Liver (tissue), 9 donors: ENCODE data around the gene PAFAH1B2. TPM values are rescaled to one million over a fixed set of nuclear protein-coding genes. Genes with fewer than 3 reads are reported as not detected.

Source experiments
- DNase-seq: peaks from one replicate; pipeline ENCODE4 v3.0.0-alpha.2; 2017; ENCODE audit warnings: low spot score
- H3K27ac ChIP-seq, 2 donors: one replicate each; pipeline ENCODE4 v1.7.0; 2013; ENCODE audit warnings: inconsistent platforms in 2 of 2, low read length in 2 of 2, control low read depth in 1 of 2, low read depth in 1 of 2, mild to moderate bottlenecking in 1 of 2
- H3K27me3 ChIP-seq, 4 donors: one replicate each; pipeline versions ENCODE4 v1.6.1 to v1.7.0; 2013; ENCODE audit warnings: low read length in 3 of 4, inconsistent platforms in 1 of 4, mild to moderate bottlenecking in 1 of 4, moderate library complexity in 1 of 4; ENCODE audit not compliant: control insufficient read depth in 4 of 4, insufficient read depth in 4 of 4
- H3K36me3 ChIP-seq, 4 donors: one replicate each; pipeline versions ENCODE4 v1.6.1 to v1.7.0; 2013; ENCODE audit warnings: low read length in 3 of 4, mild to moderate bottlenecking in 3 of 4, low read depth in 1 of 4, moderate library complexity in 1 of 4; ENCODE audit not compliant: control insufficient read depth in 4 of 4, insufficient read depth in 3 of 4
- H3K4me1 ChIP-seq, 4 donors: one replicate each; pipeline versions ENCODE4 v1.6.1 to v1.7.0; 2013; ENCODE audit warnings: low read length in 3 of 4, mild to moderate bottlenecking in 3 of 4, moderate library complexity in 1 of 4; ENCODE audit not compliant: control insufficient read depth in 4 of 4, insufficient read depth in 4 of 4
- H3K4me3 ChIP-seq, 3 donors: one replicate each; pipeline versions ENCODE4 v1.6.1 to v1.7.0; 2013; ENCODE audit warnings: low read length in 3 of 3, control low read depth in 1 of 3, low read depth in 1 of 3, mild to moderate bottlenecking in 1 of 3
- H3K9ac ChIP-seq, 2 donors: one replicate each; pipeline ENCODE4 v1.7.0; 2013; ENCODE audit warnings: low read length in 2 of 2, mild to moderate bottlenecking in 2 of 2, moderate library complexity in 2 of 2, control low read depth in 1 of 2, low read depth in 1 of 2
- H3K9me3 ChIP-seq, 4 donors: one replicate each; pipeline versions ENCODE4 v1.6.1 to v1.7.0; 2013; ENCODE audit warnings: low read length in 3 of 4; ENCODE audit not compliant: control insufficient read depth in 4 of 4
- ATF3 ChIP-seq: IDR thresholded peaks from 2 replicates; pipeline ENCODE4 v1.6.1; 2016; ENCODE audit warnings: antibody characterized with exemption
- CTCF ChIP-seq: fragments of 150-350 bp; IDR thresholded peaks from 2 replicates; pipeline ENCODE4 v1.5.1; 2017; ENCODE audit warnings: improper control_type of control experiment, low read depth, low read length; ENCODE audit not compliant: missing input control
- EGR1 ChIP-seq, 2 donors: IDR thresholded peaks; 2 replicates each; pipeline ENCODE4 v1.6.1; 2016 to 2018; ENCODE audit warnings: antibody characterized with exemption in 2 of 2, low read depth in 2 of 2
- FOXA1 ChIP-seq: IDR thresholded peaks from 2 replicates; pipeline ENCODE4 v1.6.1; 2016; ENCODE audit warnings: antibody characterized with exemption
- FOXA2 ChIP-seq: IDR thresholded peaks from 2 replicates; pipeline ENCODE4 v1.6.1; 2016; ENCODE audit warnings: antibody characterized with exemption
- GABPA ChIP-seq, 2 donors: IDR thresholded peaks in 1 of 2; conservative IDR thresholded peaks in 1 of 2; 2 replicates each; pipeline ENCODE4 v1.6.1; 2016; ENCODE audit warnings: antibody characterized with exemption in 2 of 2, mild to moderate bottlenecking in 1 of 2, moderate library complexity in 1 of 2
- HNF4A ChIP-seq, 2 donors: conservative IDR thresholded peaks; 2 replicates each; pipeline ENCODE4 v1.6.1; 2016; ENCODE audit warnings: antibody characterized with exemption in 2 of 2, mild to moderate bottlenecking in 2 of 2
- JUND ChIP-seq, 2 donors: IDR thresholded peaks; 2 replicates each; pipeline ENCODE4 v1.6.1; 2016; ENCODE audit warnings: antibody characterized with exemption in 2 of 2
- MAX ChIP-seq: IDR thresholded peaks from 2 replicates; pipeline ENCODE4 v1.6.1; 2016; ENCODE audit warnings: antibody characterized with exemption
- REST ChIP-seq: IDR thresholded peaks from 2 replicates; pipeline ENCODE4 v1.6.1; 2016; ENCODE audit warnings: antibody characterized with exemption, mild to moderate bottlenecking
- RXRA ChIP-seq, 2 donors: IDR thresholded peaks; 2 replicates each; pipeline ENCODE4 v1.6.1; 2017 to 2018; ENCODE audit warnings: antibody characterized with exemption in 2 of 2, mild to moderate bottlenecking in 1 of 2
- SP1 ChIP-seq: IDR thresholded peaks from 2 replicates; pipeline ENCODE4 v1.6.1; 2018; ENCODE audit warnings: antibody characterized with exemption, mild to moderate bottlenecking
- TAF1 ChIP-seq: conservative IDR thresholded peaks from 2 replicates; pipeline ENCODE4 v1.6.1; 2016; ENCODE audit warnings: antibody characterized with exemption, mild to moderate bottlenecking
- YY1 ChIP-seq: IDR thresholded peaks from 2 replicates; pipeline ENCODE4 v1.6.1; 2016; ENCODE audit warnings: antibody characterized with exemption, mild to moderate bottlenecking
- ZBTB33 ChIP-seq: IDR thresholded peaks from 2 replicates; pipeline ENCODE4 v1.6.1; 2016; ENCODE audit warnings: antibody characterized with exemption
- WGBS: extraction: QIAGEN DNeasy Blood & Tissue Kit; methylation state at CpG from one replicate; pipeline ENCODE4 v1.1.7; 2013; 5-methylcytosine and 5-hydroxymethylcytosine counted together
- polyA plus RNA-seq, 2 donors: library from polyadenylated mRNA; stranded (reverse) in 1 of 2; unstranded in 1 of 2; fragments of 200-250 nt in 1 of 2; fragments of >200 nt in 1 of 2; fragmentation: Nextera tagmentation in 1 of 2; extraction: Ambion mirVana in 1 of 2; gene quantifications; one replicate each; pipeline versions ENCODE4 v1.2.1 to v1.2.3, GENCODE V29; 2013 to 2015
- total RNA-seq, 2 donors: library from RNA; depleted of rRNA; stranded (reverse); fragments of >200 nt; gene quantifications; one replicate each; pipeline ENCODE4 v1.2.3, GENCODE V29; 2014
- donor health status: healthy.
- donor health status: healthy.
- donor health status: healthy.
- donor health status: healthy.
- donor health status: healthy.

PAFAH1B2 gene
- total and polyA plus RNA-seq, 4 donors = 12.7 to 39.8 (median 24.9) TPM

GRCh38 chr11:117212697-117213355 lies 68.7 kb downstream of the PAFAH1B2 start:
- no peak for DNase-seq
- WGBS = 96% methylated on average over 11 of the region's 11 CpGs

More at GRCh38 chr11:117212697-117213355, 68.7 kb downstream of the PAFAH1B2 start:
- no peak for TF ChIP-seq TAF1
- no peak for TF ChIP-seq YY1
- TF ChIP-seq ATF3 = no peak
- no peak for TF ChIP-seq MAX
- no peak for TF ChIP-seq CTCF
- no peak for TF ChIP-seq RXRA (IDR thresholded peaks at IDR 0.05)
- no peak for TF ChIP-seq ZBTB33
- no peak for TF ChIP-seq GABPA (IDR thresholded peaks at IDR 0.05 in 1 of 2, conservative IDR thresholded peaks at IDR 0.05 in 1 of 2)
- no peak for TF ChIP-seq JUND (IDR thresholded peaks at IDR 0.05)
- no peak for TF ChIP-seq FOXA2
- no peak for TF ChIP-seq FOXA1
- no peak for TF ChIP-seq SP1
- no peak for TF ChIP-seq HNF4A (conservative IDR thresholded peaks at IDR 0.05)
- no peak for TF ChIP-seq EGR1 (IDR thresholded peaks at IDR 0.05; ENCODE audit: low read depth in 2 of 2)
- no peak for TF ChIP-seq REST
- H3K27ac ChIP-seq = no peak overlapping the region
- no peaks in the 10 kb centered on the region for H3K4me1 ChIP-seq
- peaks cover 2 to 41% (median 27%) of the 10 kb centered on the region in 4 donors for H3K36me3 ChIP-seq
- no peaks in the 10 kb centered on the region for H3K27me3 ChIP-seq
- H3K9me3 ChIP-seq = no peaks in the 10 kb centered on the region
- no peak overlapping the region for H3K4me3 ChIP-seq
- no peak overlapping the region for H3K9ac ChIP-seq
